ENCODE measurements around the gene COL13A1.
A peak's percentile ranks its signal among the peaks of the same experiment; 100 is the strongest.

The COL13A1 gene

DNA sequence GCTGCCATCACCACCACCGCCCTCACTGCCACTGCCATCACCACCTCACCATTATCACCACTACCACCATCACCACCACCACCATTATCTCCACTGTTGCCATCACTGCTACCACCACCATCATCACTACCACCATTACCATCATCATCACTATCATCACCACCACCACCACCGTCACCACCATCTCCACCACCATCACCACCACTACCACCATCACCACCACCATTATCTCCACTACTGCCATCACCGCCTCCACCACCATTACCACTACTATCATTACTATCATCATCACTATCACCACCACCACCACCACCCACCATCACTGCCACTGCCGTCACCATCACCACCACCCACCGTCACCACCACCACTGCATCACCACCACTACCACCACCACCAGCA, 9.9 kb upstream of the COL13A1 start:
- no peak for DNase-seq (ENCODE audit: low read depth in 2 of 2)

DNA sequence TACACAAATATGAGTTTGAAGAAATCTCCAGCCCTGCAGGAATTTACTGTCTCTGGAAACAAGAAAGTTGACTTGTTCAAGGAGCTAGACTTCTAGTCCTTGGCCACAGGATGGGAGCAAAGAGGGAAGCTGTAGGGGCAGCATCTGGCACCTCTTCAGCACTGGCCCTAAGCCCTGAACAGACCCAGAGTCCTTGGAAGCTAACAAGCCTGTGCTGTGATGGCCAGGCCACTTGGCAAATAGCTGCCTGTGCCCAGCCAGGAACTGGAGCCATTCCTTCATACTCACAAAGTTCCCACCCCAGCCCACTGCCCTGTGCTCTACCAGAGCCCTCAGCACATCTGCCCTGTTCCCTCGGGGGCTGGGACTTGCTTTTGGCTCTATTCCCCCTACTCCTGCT, 9.4 kb upstream of the COL13A1 start:
- DNase-seq (ENCODE audit: low read depth in 2 of 2), result no peak

DNA sequence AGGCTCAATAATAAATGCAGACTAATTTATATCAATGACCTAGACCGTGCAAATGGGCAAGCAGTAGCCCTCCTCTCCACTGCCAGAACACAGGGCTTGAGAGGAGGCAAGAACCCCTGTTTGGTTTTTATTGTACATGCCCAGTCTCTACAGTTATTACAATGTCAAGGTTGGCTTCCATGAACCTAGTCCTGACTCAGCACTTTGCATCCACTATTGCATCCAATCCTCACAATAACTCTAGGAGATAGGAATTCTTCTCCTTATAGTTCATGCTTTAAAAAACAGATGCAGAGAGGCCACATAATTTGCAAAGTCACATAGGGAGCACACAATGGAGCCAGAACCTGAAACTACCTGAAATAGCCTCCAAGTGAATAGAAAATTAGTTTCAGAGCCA, 7.0 kb upstream of the COL13A1 start:
- no peak for DNase-seq (ENCODE audit: low read depth in 2 of 2)

DNA sequence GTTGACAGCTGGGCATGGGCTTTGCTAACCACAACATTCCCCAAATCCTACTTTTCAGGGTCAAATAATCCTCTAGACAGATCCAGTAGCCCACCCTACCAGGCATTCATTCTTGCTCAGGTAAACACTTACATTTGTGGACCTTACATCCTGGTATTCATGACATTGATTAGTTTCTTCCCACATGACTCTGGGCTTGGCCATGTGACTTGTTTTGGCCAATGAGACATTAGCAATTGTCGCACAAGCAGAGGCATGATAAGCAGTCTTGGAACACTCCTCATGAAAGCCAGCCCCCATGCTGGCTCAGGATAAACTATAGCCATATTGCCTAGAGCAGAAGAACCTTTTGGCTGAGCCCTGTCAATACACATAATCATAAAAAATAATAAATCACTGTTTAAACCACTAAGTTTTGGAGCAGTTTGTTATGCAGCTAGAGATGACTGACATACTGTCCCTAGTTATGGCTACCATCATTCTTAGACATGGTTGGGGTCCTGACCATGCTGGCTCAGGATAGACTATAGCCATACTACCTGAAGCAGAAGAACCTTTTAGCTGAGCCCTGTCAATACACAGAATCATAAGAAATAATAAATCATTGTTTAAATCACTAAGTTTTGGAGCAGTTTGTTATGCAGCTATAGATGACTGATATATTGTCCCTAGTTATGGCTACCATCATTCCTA, 6.3 kb upstream of the COL13A1 start:
- DNase-seq (ENCODE audit: low read depth in 2 of 2), result no peak

DNA sequence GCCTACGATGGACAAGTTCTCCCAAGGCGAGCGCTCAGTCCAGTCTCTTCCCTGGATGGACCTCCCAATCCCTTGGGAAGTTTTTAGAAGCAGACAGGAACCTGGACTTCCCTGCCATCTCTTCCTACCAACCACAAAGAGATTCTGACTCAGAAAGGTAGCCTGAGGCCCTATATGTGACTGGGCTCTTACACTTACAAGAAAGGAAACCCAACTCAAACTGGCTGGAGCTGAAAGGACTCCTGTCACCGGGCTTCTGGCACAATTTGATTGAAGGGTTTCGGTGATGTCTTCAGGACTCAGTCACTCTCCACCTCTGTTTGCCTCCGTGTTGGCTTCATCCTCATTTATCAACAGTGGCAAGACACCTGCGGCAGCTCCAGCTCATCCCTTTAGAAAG, 3.7 kb upstream of the COL13A1 start:
- DNase-seq (ENCODE audit: low read depth in 2 of 2), result no peak

DNA sequence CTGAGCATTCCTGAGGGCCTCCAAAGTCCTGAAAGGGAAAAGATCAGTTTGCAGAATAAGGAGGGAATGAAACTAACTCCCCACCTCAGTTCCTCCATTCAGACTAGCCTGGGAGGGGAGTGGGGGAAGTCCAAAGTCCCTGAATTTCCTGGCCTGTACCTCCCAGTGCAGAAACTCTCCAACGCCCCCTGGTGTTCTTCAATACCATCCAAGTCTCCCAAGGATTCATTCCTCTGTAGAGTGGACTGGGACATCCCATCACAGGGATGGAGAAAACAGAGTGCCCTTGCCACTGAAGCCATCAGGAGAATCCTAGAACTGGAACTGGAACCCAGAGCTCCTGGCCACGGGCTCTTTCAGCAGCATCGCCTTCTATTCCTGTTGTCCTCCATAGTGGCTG, 1.6 kb upstream of the COL13A1 start:
- no peak for DNase-seq (ENCODE audit: low read depth in 2 of 2)

DNA sequence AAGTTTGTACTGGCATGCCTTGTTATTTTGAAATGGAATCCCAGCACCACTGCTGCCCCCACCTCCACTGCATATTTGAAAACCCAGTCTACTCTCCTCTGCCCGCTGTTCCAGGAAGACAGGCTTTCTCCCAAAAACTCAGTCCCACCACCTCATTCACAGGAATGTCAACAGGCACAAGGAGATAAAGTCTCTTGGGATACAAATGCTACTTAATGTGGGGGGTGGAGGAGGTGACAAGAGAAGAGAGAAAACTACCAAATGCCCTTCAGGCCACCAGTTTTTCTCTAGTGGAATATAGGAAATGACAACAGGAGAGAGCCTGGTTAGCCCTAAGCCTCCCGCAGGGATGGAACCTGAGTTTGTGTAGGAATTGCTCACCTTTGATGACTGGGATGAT, 1.0 kb upstream of the COL13A1 start:
- no peak for DNase-seq (ENCODE audit: low read depth in 2 of 2)

DNA sequence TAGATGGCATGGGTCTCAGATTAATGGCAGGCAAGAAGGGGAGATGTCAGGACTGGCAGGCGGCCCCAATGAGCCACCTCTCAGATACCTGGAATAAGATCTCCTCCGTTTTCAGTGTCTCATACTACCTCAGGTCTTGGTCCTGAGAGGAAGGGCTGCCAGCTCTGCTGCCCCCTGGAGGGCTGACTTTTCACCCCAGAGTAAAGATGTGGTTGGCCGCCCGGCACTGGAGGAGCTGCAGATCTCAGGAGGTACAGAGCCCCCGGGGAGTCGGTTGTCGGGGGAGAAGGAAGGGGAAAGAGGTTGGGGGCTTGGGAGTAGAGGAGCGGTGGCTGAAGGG, 642 bp upstream of the COL13A1 start:
- DNase-seq (ENCODE audit: low read depth in 2 of 2), result peak in 1 of 2 donors; percentile 22

DNA sequence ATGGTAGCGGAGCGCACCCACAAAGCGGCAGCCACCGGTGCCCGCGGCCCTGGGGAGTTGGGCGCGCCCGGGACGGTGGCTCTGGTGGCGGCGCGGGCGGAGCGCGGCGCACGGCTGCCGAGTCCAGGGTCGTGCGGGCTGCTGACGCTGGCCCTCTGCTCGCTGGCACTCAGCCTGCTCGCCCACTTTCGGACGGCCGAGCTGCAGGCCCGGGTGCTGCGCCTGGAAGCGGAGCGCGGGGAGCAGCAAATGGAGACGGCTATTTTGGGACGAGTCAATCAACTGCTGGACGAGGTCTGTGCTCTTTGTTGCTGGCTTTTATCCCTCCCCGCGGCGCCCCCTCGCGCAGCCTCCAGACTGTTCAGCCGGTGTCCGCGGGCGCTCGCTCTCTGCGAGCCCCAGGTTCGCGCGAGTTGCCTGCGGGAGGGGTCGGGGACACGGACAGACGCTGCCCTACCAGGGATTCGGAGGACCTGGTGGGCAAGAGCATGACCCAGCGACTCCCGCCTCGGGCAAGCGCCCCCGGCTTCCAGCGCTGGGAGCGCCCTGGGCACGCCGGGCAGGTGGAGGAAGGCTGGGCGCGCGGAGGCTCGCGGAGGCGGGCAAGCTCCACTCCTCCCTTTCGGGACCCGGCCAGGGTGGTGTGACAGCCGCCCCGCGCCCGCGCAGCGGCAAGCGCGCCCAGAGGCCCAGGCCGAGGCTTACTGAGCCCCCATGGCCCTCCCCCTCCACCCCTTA, 887 bp downstream of the COL13A1 start:
- no peak for DNase-seq (ENCODE audit: low read depth in 2 of 2)

DNA sequence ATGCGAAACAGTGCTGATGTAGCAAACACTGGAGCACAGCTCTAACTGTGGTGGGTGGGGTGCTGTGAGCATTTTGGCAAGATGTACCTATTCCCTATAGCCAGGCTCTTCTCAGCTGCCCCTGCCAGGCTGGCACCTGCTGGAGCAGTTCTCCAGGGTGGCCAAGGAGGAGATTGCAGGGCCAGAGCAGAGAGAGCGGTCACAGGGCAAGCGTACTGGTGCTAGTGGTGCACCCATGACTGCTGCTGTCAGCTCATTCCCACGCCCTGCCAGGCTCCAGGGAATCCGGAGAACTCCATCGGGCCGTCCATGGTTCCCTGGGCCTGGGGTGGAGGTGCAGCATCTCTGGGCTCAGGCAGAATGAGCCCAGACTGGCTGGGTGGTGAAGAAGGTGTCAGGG, 2.1 kb downstream of the COL13A1 start:
- no peak for DNase-seq (ENCODE audit: low read depth in 2 of 2)

DNA sequence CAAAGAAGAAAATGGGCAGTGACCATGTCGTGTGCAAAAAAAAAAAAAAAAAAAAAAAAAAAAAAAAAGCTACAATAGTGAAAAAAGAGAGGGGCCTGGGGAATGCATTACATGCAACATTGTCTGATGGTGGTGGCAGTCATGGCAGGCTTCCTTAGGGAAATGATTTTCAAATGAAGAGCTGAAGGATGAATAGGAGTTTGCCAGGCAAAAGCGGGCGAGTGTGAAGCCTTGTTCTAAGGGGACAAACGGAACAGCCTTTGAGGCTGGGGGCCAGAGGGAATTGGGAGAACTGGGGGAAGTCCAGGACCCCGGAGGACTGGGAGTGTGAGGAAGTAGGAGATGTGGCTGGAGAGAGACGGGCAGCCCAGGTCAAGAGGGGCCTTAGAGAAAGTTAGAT, 3.1 kb downstream of the COL13A1 start:
- no peak for DNase-seq (ENCODE audit: low read depth in 2 of 2)

DNA sequence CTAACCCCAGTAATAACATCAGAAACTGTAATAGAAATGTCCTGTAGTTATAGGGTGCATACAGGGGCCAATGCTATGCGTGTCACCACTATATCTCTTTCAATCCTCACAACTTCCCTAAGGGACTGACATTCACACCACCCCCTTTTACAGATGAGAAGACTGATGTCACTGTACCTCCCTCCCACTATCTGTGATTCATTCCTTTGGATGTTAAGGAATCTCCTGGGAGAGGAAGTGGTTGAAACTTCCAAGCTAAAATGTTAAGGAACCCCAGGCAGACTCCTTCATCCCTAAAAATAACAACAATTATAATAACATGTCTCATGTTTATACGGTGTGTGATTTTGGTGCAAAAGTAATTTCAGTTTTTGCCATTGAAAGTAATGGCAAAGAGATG, 5.4 kb downstream of the COL13A1 start:
- DNase-seq (ENCODE audit: low read depth in 2 of 2), result no peak

DNA sequence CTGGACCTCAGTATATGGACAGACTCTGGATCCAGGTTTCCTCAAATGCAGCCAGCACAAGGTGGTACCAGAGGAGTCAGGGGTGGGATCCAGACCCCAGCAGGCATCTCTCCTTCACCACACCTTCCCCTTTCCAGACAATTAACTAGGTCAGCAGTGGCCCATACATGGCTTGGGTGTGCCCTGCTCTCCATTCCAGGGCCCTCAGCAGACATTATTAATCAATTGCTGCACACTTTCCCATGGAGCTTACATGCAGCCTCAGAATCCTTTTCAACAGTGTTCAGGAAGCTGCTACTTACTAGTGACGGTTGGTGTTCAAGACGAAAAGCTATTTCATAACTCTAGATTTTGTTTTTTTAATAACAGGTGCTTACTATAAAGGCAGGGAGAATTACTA, 6.0 kb downstream of the COL13A1 start:
- DNase-seq (ENCODE audit: low read depth in 2 of 2), result no peak

DNA sequence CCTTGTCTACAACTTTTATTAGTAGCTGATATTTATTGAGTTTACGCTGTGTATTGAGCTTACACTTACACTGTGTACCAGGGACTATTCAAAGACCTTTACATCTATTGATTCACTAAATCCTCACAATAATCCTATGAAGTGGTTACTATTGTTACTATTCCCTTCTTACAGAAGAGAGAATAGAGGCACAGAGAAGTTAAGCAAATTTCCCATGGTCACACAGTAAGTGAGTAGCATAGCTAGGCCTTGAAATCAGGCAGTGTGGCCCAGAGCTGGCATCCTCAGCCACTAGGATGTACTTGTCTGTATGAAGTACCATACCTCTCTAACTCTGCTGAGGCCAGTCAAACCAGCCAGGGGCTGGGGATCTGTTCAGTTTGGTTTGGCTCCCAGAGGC, 7.6 kb downstream of the COL13A1 start:
- no peak for DNase-seq (ENCODE audit: low read depth in 2 of 2)

DNA sequence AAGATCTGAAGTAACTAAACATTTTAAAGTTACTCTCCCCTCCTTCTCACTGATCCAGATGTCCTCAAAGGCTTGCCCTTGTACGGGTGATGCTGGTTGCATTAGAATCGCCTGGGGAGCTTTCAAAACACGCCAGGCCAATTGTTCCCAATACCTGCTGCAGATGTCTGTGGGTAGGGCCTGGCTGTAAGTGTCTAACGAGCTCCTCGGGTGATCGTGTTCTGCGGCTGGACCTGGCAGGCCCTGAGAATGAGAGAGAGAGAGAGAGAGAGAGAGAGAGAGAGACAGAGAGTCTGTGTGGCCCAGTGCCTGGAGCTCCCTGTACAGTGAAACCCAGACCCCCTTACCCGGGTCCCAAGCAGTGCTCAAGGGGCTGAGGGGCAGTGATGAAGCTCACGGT, 8.4 kb downstream of the COL13A1 start:
- DNase-seq (ENCODE audit: low read depth in 2 of 2), result no peak

DNA sequence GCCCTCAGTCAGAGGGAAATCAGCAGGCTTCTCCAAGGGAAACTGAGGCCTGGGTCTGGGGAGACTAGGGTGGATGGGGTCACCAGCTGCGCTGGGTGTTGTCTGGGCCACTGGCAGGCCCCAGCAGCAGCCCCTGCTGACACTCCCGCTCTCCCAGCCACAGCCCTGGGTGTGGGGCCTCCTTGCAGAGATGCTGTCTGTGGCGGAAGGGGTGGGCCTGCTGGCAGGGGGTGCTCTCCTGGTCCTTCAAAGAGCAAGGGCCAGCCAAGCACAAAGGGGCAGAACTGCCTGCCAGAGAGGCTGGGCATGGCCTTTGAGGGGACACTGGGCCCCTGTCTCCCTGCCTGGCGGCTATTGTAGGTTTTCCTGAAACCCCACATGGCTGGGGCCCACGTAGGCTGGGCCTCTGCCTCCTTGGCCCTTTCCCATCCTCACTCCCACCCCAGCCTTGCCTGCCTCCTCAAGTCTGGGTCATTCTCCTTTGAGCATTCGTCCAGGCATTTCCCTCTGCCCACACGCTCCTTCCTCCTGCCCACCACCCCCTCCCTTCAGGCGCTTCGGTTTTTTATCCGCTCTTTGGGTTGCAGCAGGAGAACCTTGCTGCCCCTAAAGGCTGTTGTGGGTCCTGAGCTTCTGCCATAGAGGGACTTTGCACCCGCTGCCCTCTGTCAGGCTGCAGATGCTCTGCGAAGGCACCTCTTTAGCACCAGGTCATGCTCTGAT, 9.1 kb downstream of the COL13A1 start:
- no peak for DNase-seq (ENCODE audit: low read depth in 2 of 2)

DNA sequence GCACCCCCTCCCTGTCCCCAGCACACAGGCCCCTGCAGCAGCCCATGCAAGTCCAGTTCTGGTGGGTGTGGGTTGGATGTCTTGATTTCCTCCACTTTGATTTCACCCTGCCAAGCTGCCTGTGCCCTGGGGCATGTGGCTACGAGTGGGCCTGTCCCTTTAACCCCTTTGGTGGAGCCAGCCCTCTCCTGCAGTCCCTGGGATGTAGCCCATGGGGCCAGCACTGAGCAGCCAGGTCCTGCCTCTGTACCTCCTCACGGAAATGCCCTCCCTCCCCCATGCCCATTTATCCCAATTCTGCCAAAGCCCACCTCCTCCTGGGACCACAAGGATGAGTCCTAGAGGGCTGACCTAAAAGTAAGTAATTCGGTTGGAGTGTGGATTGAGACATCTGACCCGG, 11.9 kb downstream of the COL13A1 start:
- DNase-seq (ENCODE audit: low read depth in 2 of 2), result no peak

DNA sequence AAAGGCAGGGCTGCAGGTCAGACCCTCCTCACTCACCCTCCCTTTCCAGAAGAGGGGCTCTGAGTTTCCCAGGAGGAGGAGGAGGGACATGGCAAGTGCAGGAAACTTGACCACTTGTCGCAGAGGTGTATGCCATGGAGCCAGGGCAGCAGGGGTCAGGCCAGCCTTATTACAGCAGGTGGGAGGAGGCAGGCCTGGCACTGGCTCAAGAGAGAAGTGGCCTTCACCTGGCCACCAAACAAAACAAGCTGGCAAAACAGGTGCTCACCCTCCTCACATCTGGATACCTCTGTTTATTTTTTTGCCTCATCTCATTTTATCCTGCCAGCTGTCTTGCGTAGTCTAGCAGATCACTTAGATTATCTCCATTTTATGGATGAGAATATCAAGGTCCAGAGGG, 12.5 kb downstream of the COL13A1 start:
- DNase-seq (ENCODE audit: low read depth in 2 of 2), result no peak

DNA sequence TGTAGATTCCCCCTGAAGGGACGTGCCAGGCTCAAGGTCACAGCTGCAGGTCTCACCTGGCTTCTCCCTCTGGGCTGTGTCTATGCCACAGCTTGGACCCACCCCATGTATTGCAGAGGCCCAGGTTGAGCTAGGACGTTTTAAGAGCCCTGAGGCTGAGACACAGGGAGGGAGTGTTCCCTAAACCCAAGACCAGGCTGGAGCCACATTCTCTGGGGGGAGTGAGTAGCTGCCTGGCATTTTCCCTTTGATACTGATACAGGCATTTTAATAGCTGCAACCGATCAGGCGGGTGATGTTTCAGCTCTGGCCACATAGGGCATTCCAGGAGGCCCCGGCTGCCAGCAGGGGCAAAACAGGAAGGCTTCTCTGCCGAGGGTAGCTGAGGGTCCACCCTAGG, 13.4 kb downstream of the COL13A1 start:
- DNase-seq (ENCODE audit: low read depth in 2 of 2), result no peak

DNA sequence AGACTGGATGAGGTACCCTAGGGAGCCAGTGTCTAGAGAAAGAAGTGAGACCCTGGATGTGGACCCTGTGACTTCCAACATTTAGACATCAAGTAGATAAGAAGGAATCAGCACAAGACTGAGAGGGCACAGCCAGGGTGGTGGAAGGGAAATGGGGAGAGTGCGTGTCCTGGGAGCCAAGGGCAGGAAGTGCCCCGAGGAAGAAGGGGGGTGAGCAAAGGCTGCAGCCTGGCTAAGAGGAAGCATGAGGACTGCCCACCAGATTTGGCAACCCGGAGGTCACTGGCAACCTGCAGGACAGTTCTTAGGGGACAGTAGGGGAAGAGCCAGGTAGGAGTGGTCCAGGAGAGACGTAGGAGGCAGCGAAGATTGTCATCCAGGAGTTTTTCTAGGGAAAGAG, 14.8 kb downstream of the COL13A1 start:
- no peak for DNase-seq (ENCODE audit: low read depth in 2 of 2)

DNA sequence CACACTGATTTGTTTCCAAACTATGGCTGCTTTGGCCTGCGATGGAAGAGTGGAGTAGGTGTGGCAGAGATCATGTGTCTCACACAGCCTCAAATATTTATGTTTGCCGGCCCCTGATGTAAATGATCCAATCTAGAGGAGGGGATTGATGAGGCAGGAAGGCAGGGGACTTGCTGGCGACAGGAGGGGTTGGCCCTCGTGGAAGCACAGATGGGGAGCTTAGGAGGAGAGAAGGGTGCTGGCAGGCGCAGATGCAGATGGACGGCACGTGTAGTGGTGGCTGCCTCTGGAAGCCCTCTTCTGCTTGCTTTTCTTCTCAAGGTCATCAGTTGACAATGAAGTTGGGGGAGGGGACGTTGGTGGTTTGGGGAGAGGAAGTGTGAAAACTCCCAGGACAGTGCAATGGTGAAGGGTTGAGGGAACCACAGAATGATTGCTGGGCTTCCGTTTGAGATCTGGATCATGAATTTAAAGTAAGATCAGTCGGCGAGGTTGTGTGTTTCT, 15.4 kb downstream of the COL13A1 start:
- DNase-seq (ENCODE audit: low read depth in 2 of 2), result no peak

DNA sequence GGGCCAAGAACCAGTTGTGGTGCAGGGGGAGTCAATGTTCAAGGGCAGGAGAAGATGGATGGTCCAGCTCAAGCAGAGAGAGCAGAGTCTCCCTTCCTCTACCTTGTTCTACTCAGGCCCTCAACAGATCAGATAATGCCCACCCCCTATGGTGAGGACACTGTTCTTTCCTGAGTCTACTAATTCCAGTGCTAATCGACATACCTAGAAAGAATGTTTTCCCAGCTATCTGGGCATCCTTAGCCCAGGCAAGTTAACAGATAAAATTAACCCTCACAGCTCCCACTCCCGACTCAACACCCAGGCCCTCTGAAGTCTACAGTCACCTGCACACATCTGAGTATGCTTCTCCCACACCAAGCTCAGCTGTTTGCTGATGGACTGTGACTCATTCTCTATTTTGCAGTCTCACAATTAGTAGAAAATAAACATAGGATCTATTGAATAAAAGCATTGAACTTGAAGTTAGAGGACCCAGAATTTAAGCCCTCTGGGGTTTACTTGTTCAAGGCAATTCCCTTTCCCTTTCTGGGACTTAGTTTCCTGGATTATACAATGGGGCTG, 17.1 kb downstream of the COL13A1 start:
- DNase-seq (ENCODE audit: low read depth in 2 of 2), result no peak
